Kidney capillary endothelial cell (primary cell): Measurements from ENCODE around the gene AGBL1.
"Not testable (repeated sequence)": the region's sequence is repeated elsewhere in the genome, so short reads cannot be mapped to it uniquely, and the experiment has no call there.

Experiments
- DNase-seq: peaks from one replicate; pipeline ENCODE4 v3.0.0-alpha.2; 2018; ENCODE audit warnings: low spot score

The AGBL1 gene

GRCh38 chr15:86948719-86949118 lies 869.0 kb downstream of the AGBL1 start:
- no peak for DNase-seq

GRCh38 chr15:86959254-86959653 lies 879.6 kb downstream of the AGBL1 start:
- no peak for DNase-seq

DNA sequence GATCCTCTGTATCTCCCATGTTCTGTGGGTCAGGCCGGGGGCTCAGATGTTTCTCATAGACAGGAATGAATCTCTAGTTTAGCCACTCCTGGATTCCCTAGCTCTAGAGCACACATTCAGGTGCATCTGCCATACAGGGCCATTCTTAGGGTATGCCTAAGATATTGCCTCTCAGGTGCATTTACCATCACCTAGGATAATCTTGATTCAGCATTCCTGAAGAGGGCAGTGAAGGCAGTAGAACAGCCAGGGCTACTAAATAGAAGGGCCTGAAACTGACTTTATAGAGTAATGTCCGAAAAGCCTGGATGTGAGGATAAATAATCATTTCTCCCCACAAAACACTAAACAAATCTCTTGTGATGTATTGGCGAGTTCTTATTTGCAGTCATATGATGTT lies 882.0 kb downstream of the AGBL1 start:
- no peak for DNase-seq

DNA sequence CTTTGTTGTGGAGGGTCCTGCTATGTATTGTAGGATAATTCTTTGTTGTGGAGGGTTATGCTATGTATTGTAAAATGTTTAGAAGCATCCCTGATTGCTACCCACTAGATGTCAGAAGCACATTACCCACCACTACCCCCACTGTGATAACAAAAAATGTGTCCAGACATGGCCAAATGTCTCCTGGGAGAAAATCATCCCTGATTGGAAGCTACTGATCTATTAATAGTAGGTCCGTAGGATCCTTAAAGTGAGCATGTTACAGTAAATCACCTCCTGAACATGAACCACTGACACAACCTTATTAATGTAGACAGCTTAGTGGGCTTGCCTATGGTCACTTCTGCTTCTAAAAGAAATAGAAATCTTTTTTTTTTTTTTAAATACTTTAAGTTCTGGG lies 884.6 kb downstream of the AGBL1 start:
- DNase-seq, result no peak

GRCh38 chr15:86968244-86968643 lies 888.6 kb downstream of the AGBL1 start:
- no peak for DNase-seq

- no peak for DNase-seq
Observed at GRCh38 chr15:86969364-86969763, 889.7 kb downstream of the AGBL1 start.

- DNase-seq, result no peak
Observed at GRCh38 chr15:86973284-86973844, 893.7 kb downstream of the AGBL1 start.

GRCh38 chr15:86988033-86988432 lies 908.4 kb downstream of the AGBL1 start:
- no peak for DNase-seq

- no peak for DNase-seq
Observed at GRCh38 chr15:87021751-87022150, 942.1 kb downstream of the AGBL1 start.

- DNase-seq, result no peak
Observed at GRCh38 chr15:87031540-87032230, 952.0 kb downstream of the AGBL1 start.

GRCh38 chr15:87032295-87032694 lies 952.6 kb downstream of the AGBL1 start:
- no peak for DNase-seq

DNA sequence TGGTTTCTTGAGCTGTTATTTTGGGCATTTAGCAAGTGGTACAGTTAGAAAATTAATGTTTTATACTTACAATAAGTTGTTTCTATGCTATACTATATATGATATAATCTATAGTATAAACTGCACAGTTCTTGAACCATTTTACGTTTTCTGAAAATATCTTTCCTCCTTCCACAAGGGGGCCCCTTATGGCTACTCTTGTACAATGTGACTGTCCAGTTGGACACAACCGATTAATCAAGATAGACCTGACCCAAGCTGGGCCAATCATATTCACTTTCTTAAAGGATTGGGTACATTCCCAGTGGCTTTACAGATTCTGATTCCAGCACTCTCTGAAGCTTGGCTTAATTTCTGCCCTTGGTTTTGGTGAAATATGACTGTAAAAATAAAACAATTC lies 953.4 kb downstream of the AGBL1 start:
- no peak for DNase-seq

- DNase-seq, result no peak
Observed at GRCh38 chr15:87034886-87035285, 955.2 kb downstream of the AGBL1 start.

DNA sequence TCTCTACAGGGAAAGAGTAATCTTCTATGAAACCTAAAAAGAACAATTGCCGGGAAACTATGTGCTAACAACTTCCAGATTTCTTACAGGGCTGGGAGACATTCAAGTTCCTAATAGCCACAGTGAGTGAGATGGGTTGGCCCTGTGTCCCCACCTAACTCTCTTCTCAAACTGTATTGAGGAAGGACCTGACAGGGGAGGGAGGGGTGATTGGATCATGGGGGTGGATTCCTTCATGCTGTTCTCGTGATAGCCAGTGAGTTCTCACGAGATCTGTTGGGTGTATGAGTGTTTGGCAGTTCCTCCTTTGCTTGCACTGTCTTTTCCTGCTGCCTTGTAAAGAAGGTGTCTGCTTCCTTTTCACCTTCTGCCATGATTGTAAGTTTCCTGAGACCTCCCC lies 958.7 kb downstream of the AGBL1 start:
- no peak for DNase-seq

- not testable (repeated sequence) for DNase-seq
Observed at GRCh38 chr15:87042619-87043018, 962.9 kb downstream of the AGBL1 start.

DNA sequence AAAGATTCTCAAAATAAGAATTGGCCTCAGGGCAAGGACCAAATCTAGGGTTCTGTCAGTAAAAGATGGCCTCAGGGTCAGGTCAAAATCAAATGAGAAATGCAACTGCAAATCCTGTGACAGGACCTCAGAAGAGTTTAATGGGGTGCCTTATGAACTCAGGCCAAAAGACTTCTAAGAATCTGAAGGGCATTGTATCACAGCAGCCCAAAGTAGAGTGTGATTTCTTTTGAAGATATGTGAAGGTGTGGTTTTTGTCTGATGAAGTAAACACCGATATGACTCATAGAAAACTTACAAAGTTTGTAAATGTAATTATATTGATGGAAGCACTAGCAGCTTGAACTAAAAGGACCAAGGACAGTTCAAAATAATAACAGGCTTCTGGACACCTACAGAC lies 966.1 kb downstream of the AGBL1 start:
- DNase-seq, result no peak

GRCh38 chr15:87047203-87047965 lies 967.7 kb downstream of the AGBL1 start:
- no peak for DNase-seq
